ENCODE measurements around the gene FAM216B. TPM values are rescaled to one million over a fixed set of nuclear protein-coding genes. Genes with fewer than 3 reads are reported as not detected.

Gene FAM216B
- total and polyA plus RNA-seq, 2 of the 8 experiments (the other 6 are each of a cell fraction or from before 2014, with no cell fraction given) = not detected

GRCh38 chr13:42780044-42780443, 1.3 kb upstream of the FAM216B start:
- CTCF ChIA-PET (ENCODE audit: partially characterized antibody) = no interaction called here
- no peak for FAIRE-seq

More at GRCh38 chr13:42780044-42780443, 1.3 kb upstream of the FAM216B start:
- Histone ChIP-seq H3K23ac (ENCODE audit: insufficient read length) (no peak overlapping the region), H3K18ac (ENCODE audit: extremely low read depth, low read length) (no peak overlapping the region), H4K20me1 (replicated peaks in 1 of 2; ENCODE audit: control insufficient read depth in 1 of 2, insufficient read depth in 2 of 2, low read length in 2 of 2) (no peaks in the 10 kb centered on the region), H2BK12ac (ENCODE audit: low read depth, low read length) (no peak overlapping the region), H3K9me3 (ENCODE audit: insufficient read depth in 2 of 2, low read depth in 1 of 2, low read length in 1 of 2) (peaks cover 0 to 5% of the 10 kb centered on the region in 2 experiments; a peak in 1 of 4 replicates), H2BK15ac (ENCODE audit: low read length) (no peak overlapping the region), H3K79me1 (ENCODE audit: low read depth, low read length) (no peaks in the 10 kb centered on the region), H4K5ac (ENCODE audit: insufficient read length, low read depth, low read length) (no peak overlapping the region), H3K4me3 (ENCODE audit: extremely low read depth in 1 of 4, insufficient read depth in 2 of 4, low read depth in 3 of 4, low read length in 4 of 4) (no peak overlapping the region), H3K56ac (replicated peaks; ENCODE audit: insufficient read length, low read depth, low read length) (no peak overlapping the region), H3K23me2 (ENCODE audit: low read depth, low read length) (no peaks in the 10 kb centered on the region), H3K27me3 (replicated peaks in 1 of 4; ENCODE audit: control insufficient read depth in 3 of 4, extremely low read depth in 1 of 4, insufficient read depth in 3 of 4, low read length in 3 of 4) (no peaks in the 10 kb centered on the region), H4K91ac (replicated peaks; ENCODE audit: insufficient read length, low read length) (no peak overlapping the region), H3K14ac (ENCODE audit: insufficient read length) (no peak overlapping the region), H2BK20ac (ENCODE audit: low read length) (no peak overlapping the region), H3K27ac (ENCODE audit: low read depth, low read length) (no peak overlapping the region), H2AFZ (ENCODE audit: low read length) (no peak overlapping the region), H3K36me3 (ENCODE audit: control insufficient read depth in 2 of 4, insufficient read depth in 4 of 4, low read length in 3 of 4) (no peaks in the 10 kb centered on the region), H4K8ac (ENCODE audit: extremely low read depth, insufficient read depth, low read length) (no peak overlapping the region), H3K4me1 (replicated peaks in 1 of 4; ENCODE audit: control insufficient read depth in 3 of 4, insufficient read depth in 4 of 4, low read length in 3 of 4) (no peaks in the 10 kb centered on the region), H3K79me2 (ENCODE audit: control insufficient read depth in 1 of 2, insufficient read depth in 2 of 2, low read length in 2 of 2) (no peaks in the 10 kb centered on the region), H3K4me2 (ENCODE audit: insufficient read depth in 1 of 2, low read depth in 2 of 2, low read length in 2 of 2) (no peak overlapping the region), H3K4ac (replicated peaks; ENCODE audit: insufficient read length, low read depth, low read length) (no peak overlapping the region), H2BK5ac (ENCODE audit: low read depth, low read length) (no peak overlapping the region), H2AK5ac (ENCODE audit: low read depth, low read length) (no peak overlapping the region), H3K9ac (replicated peaks in 1 of 4; ENCODE audit: extremely low read depth in 1 of 4, low read depth in 3 of 4, low read length in 3 of 4) (no peak overlapping the region), H2BK120ac (replicated peaks; ENCODE audit: low read depth, low read length) (no peak overlapping the region)
- no peak for DNase-seq (ENCODE audit: low read depth in 1 of 2, low spot score in 2 of 2)
- 86% methylated on average over 1 of the region's 1 CpG; no CpG with 5 or more reads in 1 of the 2 experiments for WGBS, 2 experiments (ENCODE audit: extremely low coverage in 1 of 2, insufficient coverage in 1 of 2, insufficient read length in 1 of 2, insufficient replicate concordance in 2 of 2, low coverage in 1 of 2, low lambda C conversion rate in 2 of 2, missing lambda C conversion rate in 1 of 2)
- POLR2A ChIA-PET (ENCODE audit: partially characterized antibody) = no interaction called here
- TF ChIP-seq, protein P1, sequence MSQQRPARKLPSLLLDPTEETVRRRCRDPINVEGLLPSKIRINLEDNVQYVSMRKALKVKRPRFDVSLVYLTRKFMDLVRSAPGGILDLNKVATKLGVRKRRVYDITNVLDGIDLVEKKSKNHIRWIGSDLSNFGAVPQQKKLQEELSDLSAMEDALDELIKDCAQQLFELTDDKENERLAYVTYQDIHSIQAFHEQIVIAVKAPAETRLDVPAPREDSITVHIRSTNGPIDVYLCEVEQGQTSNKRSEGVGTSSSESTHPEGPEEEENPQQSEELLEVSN (IDR thresholded peaks at IDR 0.05) = no peak
- no peak for TF ChIP-seq FOSL1 (IDR thresholded peaks at IDR 0.05; ENCODE audit: insufficient read depth, low read depth, low read length)
- TF ChIP-seq TEAD4 (IDR thresholded peaks at IDR 0.05; ENCODE audit: low read depth, low read length) = no peak
- TF ChIP-seq SIX5 (IDR thresholded peaks at IDR 0.05; ENCODE audit: low read depth, low read length) = no peak
- no peak for TF ChIP-seq BCL11A (IDR thresholded peaks at IDR 0.05; ENCODE audit: low read depth in 2 of 2, low read length in 2 of 2)
- TF ChIP-seq TAF1 (IDR thresholded peaks at IDR 0.05; ENCODE audit: low read depth, low read length) = no peak
- no peak for TF ChIP-seq BRCA1 (IDR thresholded peaks at IDR 0.05; ENCODE audit: low read depth, low read length)
- TF ChIP-seq POU5F1 (IDR thresholded peaks at IDR 0.05; ENCODE audit: low read depth, low read length) = no peak
- TF ChIP-seq RBBP5 (IDR thresholded peaks at IDR 0.05; ENCODE audit: borderline replicate concordance, low read depth, low read length) = no peak
- TF ChIP-seq KDM5A (IDR thresholded peaks at IDR 0.05; ENCODE audit: low read length) = no peak
